ENCODE results near the gene NBEAL2. TPM values are rescaled to one million over a fixed set of nuclear protein-coding genes. Genes with fewer than 3 reads are reported as not detected.

The NBEAL2 gene
- total RNA-seq, 1 donor from 2014 or later: 14.8 TPM

DNA sequence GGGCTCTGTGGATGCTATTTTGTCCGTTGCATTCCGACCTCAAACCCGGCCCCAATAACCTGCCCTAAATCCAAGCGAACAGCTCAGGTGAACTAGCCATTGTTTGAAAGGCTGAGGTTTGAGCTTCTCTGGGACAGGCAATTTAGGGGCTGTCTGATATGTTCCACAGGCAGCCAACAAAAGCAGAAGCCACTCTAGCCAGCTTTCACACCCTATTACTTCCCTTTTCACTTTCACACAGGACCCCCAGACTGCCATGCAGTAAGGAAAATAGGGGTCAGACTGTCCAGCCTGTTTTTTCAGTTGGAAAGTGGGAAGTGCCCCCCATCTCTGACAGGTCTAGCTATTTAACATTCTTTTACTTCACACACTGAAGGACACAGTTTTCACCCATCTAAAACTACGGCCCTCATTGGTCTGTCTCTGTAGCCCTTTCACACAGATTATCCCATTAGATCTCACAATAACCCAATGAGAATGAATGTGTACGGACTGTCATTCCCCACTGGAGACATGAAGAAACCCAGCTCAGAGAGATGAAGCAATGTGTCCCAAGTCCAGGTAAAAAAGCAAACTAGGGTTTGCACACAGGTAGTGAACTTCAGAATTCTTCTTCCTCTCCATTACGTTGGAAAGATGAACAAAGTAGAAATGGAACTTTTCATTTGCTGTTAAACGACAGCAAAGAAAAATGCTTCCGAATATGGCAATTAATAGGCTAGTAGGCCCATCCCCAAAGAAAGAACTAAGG is 4.9 kb upstream of the NBEAL2 start:
- peaks cover 51% of the 10 kb centered on the region for H4K20me1 ChIP-seq (ENCODE audit: insufficient read depth, low read length)
- FAIRE-seq (no peak), DNase-seq (ENCODE audit: low read depth) (no peak)
- H3K79me2 ChIP-seq (ENCODE audit: insufficient read depth, low read length): peaks cover 67% of the 10 kb centered on the region
- H3K4me1 ChIP-seq (ENCODE audit: insufficient read depth, low read length): peaks cover 20% of the 10 kb centered on the region
- H3K9me3 Mint-ChIP-seq (ENCODE audit: unreplicated experiment): no peaks in the 10 kb centered on the region
- no peaks in the 10 kb centered on the region for H3K36me3 ChIP-seq (ENCODE audit: insufficient read depth, low read length)
- H3K36me3 Mint-ChIP-seq (ENCODE audit: low read depth, unreplicated experiment): peaks cover 2% of the 10 kb centered on the region
- no peak overlapping the region for H2AFZ ChIP-seq (ENCODE audit: low read depth, low read length)
- H3K27me3 Mint-ChIP-seq (ENCODE audit: low read depth, unreplicated experiment): no peaks in the 10 kb centered on the region
- H3K9ac ChIP-seq (ENCODE audit: low read length): no peak overlapping the region
- no peaks in the 10 kb centered on the region for H3K27me3 ChIP-seq (ENCODE audit: insufficient read depth, low read length)
- H3K9me3 ChIP-seq (ENCODE audit: insufficient read depth, low read depth, low read length): no peaks in the 10 kb centered on the region
- TF ChIP-seq, protein P1, sequence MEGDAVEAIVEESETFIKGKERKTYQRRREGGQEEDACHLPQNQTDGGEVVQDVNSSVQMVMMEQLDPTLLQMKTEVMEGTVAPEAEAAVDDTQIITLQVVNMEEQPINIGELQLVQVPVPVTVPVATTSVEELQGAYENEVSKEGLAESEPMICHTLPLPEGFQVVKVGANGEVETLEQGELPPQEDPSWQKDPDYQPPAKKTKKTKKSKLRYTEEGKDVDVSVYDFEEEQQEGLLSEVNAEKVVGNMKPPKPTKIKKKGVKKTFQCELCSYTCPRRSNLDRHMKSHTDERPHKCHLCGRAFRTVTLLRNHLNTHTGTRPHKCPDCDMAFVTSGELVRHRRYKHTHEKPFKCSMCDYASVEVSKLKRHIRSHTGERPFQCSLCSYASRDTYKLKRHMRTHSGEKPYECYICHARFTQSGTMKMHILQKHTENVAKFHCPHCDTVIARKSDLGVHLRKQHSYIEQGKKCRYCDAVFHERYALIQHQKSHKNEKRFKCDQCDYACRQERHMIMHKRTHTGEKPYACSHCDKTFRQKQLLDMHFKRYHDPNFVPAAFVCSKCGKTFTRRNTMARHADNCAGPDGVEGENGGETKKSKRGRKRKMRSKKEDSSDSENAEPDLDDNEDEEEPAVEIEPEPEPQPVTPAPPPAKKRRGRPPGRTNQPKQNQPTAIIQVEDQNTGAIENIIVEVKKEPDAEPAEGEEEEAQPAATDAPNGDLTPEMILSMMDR (IDR thresholded peaks at IDR 0.05; ENCODE audit: insufficient read depth, low read depth, low read length): no peak
- no peak for TF ChIP-seq EZH2 (IDR thresholded peaks at IDR 0.05; ENCODE audit: insufficient read depth, low read length)
- H3K27ac ChIP-seq (ENCODE audit: low read depth, low read length): no peak overlapping the region
- no peak overlapping the region for H3K27ac Mint-ChIP-seq (ENCODE audit: unreplicated experiment)
- no peak overlapping the region for H3K4me3 ChIP-seq (ENCODE audit: insufficient read depth, low read depth, low read length)
- peak overlapping the region; percentile 81 for H3K4me2 ChIP-seq (ENCODE audit: low read length)
- H3K4me1 Mint-ChIP-seq (ENCODE audit: low read depth, unreplicated experiment): peaks cover 33% of the 10 kb centered on the region
- peak overlapping the region; percentile 99 for H3K4me3 Mint-ChIP-seq (ENCODE audit: unreplicated experiment)

DNA sequence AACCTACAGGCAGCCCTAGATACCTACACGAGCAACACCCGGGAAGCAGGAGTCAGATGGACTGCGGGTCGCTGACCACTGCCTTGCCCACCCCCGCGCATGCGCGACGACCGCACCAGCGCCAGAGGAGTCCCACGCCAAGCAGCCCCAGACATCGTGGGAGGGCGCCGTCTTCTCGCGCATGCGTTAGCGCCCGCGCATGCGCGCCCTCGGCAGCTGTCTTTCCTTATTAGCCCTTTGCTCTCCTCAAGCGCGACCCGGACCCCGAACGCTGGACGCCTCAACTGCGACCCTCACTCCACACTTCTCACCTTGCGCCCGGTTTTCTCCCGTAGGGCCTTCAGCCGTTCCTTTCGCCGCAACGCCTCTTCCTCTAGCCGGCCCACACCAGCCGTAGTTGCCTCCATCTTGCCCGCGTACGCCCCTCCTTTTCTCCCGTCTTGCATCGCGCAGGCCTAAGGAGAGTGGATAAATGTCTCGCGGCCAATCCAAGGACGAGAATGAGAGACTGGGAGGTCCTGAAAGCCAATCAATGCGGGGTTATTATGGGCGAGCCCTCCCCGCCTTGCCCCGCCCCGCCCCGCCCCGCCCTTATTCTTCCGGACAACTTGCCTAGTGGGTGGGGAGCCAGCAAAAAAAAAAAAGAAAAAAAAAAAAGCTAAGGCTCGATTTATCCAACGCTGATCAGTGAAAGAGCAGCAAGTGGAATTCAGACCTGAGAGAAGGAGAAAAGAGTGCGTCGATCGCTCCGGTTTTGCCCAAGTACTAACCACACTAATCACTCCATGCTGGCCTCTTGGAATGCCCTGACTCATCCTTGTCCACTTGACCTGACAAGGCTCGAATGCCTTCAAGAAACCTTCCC is 2.9 kb upstream of the NBEAL2 start, which contains the start of gene CCDC12:
Gene CCDC12 (minus strand): TSS at position 420 of the 865 bp plus-strand sequence. CDS start 13 bp downstream, at position 407.
- Histone ChIP-seq H3K27ac (ENCODE audit: low read depth, low read length) (peak within 1 kb of the TSS; percentile 99), H3K9ac (ENCODE audit: low read length) (peak within 1 kb of the TSS; percentile 98), H3K4me1 (ENCODE audit: insufficient read depth, low read length) (peaks cover 20% of the 10 kb centered on the region), H2AFZ (ENCODE audit: low read depth, low read length) (peak within 1 kb of the TSS; percentile 96), H3K36me3 (ENCODE audit: insufficient read depth, low read length) (no peaks in the 10 kb centered on the region), H3K4me3 (ENCODE audit: insufficient read depth, low read depth, low read length) (peak within 1 kb of the TSS; percentile 97), H4K20me1 (ENCODE audit: insufficient read depth, low read length) (peaks cover 32% of the 10 kb centered on the region), H3K79me2 (ENCODE audit: insufficient read depth, low read length) (peaks cover 48% of the 10 kb centered on the region), H3K4me2 (ENCODE audit: low read length) (peak within 1 kb of the TSS; percentile 81), H3K27me3 (ENCODE audit: insufficient read depth, low read length) (no peaks in the 10 kb centered on the region), H3K9me3 (ENCODE audit: insufficient read depth, low read depth, low read length) (no peaks in the 10 kb centered on the region)
- no peaks in the 10 kb centered on the region for H3K27me3 Mint-ChIP-seq (ENCODE audit: low read depth, unreplicated experiment)
- no peaks in the 10 kb centered on the region for H3K9me3 Mint-ChIP-seq (ENCODE audit: unreplicated experiment)
- DNase-seq (ENCODE audit: low read depth) (peak; percentile 99), FAIRE-seq (no peak)
- H3K27ac Mint-ChIP-seq (ENCODE audit: unreplicated experiment): peak within 1 kb of the TSS; percentile 100
- peaks cover 2% of the 10 kb centered on the region for H3K36me3 Mint-ChIP-seq (ENCODE audit: low read depth, unreplicated experiment)
- peaks cover 15% of the 10 kb centered on the region for H3K4me1 Mint-ChIP-seq (ENCODE audit: low read depth, unreplicated experiment)
- H3K4me3 Mint-ChIP-seq (ENCODE audit: unreplicated experiment): peak within 1 kb of the TSS; percentile 99
- TF ChIP-seq, protein P1 (IDR thresholded peaks at IDR 0.05; ENCODE audit: insufficient read depth, low read depth, low read length): no peak
- TF ChIP-seq EZH2 (IDR thresholded peaks at IDR 0.05; ENCODE audit: insufficient read depth, low read length): no peak

Data from astrocyte (in vitro differentiated cells and primary cell).